HEK293 (cell line): ENCODE measurements around the gene CACNA2D3.

Experiments
- CTCF ChIA-PET: fragments of 350-600 bp; formaldehyde crosslinking; extraction: SDS; loops from one replicate; lab custom pipeline; 2021; ENCODE audit warnings: antibody characterized with exemption; lab: Yijun Ruan, JAX
- POLR2A ChIA-PET: fragments of 300-600 bp; formaldehyde crosslinking; extraction: SDS; loops from one replicate; lab custom pipeline; 2020; ENCODE audit warnings: antibody characterized with exemption, inconsistent platforms; lab: Yijun Ruan, JAX
- H3K27ac ChIP-seq: fragments of 200-500 bp; sonication (Bioruptor generic); 2 replicates; pipeline ENCODE4 v1.5.1; 2014; ENCODE audit warnings: low read depth, low read length, control low read depth, inconsistent platforms; ENCODE audit errors: extremely low read depth
- H3K36me3 ChIP-seq, 2 experiments: fragments of 200-500 bp in 1 of 2; sonication (Bioruptor generic) in 1 of 2; 1 replicate in 1 of 2; 2 replicates in 1 of 2; pipeline ENCODE4 v1.5.1; 2014 to 2017; ENCODE audit warnings: inconsistent platforms in 2 of 2, low read length in 2 of 2; ENCODE audit not compliant: control insufficient read depth in 2 of 2, insufficient read depth in 1 of 2
- H3K4me1 ChIP-seq: fragments of 200-500 bp; sonication (Bioruptor generic); 2 replicates; pipeline ENCODE4 v1.5.1; 2014; ENCODE audit warnings: mild to moderate bottlenecking, low read length, inconsistent platforms; ENCODE audit not compliant: control insufficient read depth, insufficient read depth
- H3K4me3 ChIP-seq: 2 replicates; pipeline ENCODE4 v1.5.1; 2011; ENCODE audit warnings: low read depth, mild to moderate bottlenecking, control low read depth, low read length, moderate library complexity
- H3K9me3 ChIP-seq: fragments of 200-500 bp; sonication (Bioruptor generic); 2 replicates; pipeline ENCODE4 v1.5.1; 2014; ENCODE audit warnings: low read depth, low read length, inconsistent platforms; ENCODE audit not compliant: control insufficient read depth, insufficient read depth
- GLI2 ChIP-seq: fragments of 450-650 bp; formaldehyde crosslinking; IDR thresholded peaks from 2 replicates; pipeline ENCODE4; 2017; ENCODE audit warnings: missing biosample characterization, missing genetic modification characterization, low read depth, borderline replicate concordance
- HOXD13 ChIP-seq: sonication (generic); formaldehyde crosslinking; IDR thresholded peaks from 2 replicates; pipeline ENCODE4 v1.8.0; 2022; ENCODE audit warnings: missing genetic modification reagents, borderline replicate concordance
- KLF7 ChIP-seq: fragments of 450-650 bp; formaldehyde crosslinking; IDR thresholded peaks from 2 replicates; pipeline ENCODE4 v1.5.1; 2016; ENCODE audit warnings: missing biosample characterization, missing genetic modification characterization, borderline replicate concordance
- MEIS1 ChIP-seq: sonication (generic); formaldehyde crosslinking; IDR thresholded peaks from 2 replicates; pipeline ENCODE4 v1.8.1; 2022; ENCODE audit warnings: missing genetic modification reagents, mild to moderate bottlenecking, borderline replicate concordance
- WT1 ChIP-seq: fragments of 450-650 bp; formaldehyde crosslinking; IDR thresholded peaks from 2 replicates; pipeline ENCODE4 v1.5.1; 2016; ENCODE audit warnings: missing biosample characterization, missing genetic modification characterization
- ZBTB21 ChIP-seq: fragments of 450-650 bp; formaldehyde crosslinking; IDR thresholded peaks from 2 replicates; pipeline ENCODE4 v1.5.1; 2017; ENCODE audit warnings: missing biosample characterization, missing genetic modification characterization
- ZBTB48 ChIP-seq: fragments of 450-650 bp; formaldehyde crosslinking; IDR thresholded peaks from 2 replicates; pipeline ENCODE4 v1.5.1; 2016; ENCODE audit warnings: missing biosample characterization, missing genetic modification characterization
- ZFP41 ChIP-seq: fragments of 450-650 bp; formaldehyde crosslinking; IDR thresholded peaks from 2 replicates; pipeline ENCODE4 v1.5.1; 2016; ENCODE audit warnings: missing biosample characterization, missing genetic modification characterization, borderline replicate concordance
- ZNF114 ChIP-seq: fragments of 450-650 bp; formaldehyde crosslinking; IDR thresholded peaks from 2 replicates; pipeline ENCODE4 v1.5.0; 2017; ENCODE audit warnings: missing biosample characterization, missing genetic modification characterization
- ZNF133 ChIP-seq: fragments of 450-650 bp; formaldehyde crosslinking; IDR thresholded peaks from 2 replicates; pipeline ENCODE4 v1.5.1; 2016; ENCODE audit warnings: missing biosample characterization, missing genetic modification characterization
- ZNF140 ChIP-seq: fragments of 450-650 bp; formaldehyde crosslinking; IDR thresholded peaks from 2 replicates; pipeline ENCODE4 v1.5.1; 2016; ENCODE audit warnings: missing biosample characterization, missing genetic modification characterization
- ZNF311 ChIP-seq: fragments of 450-650 bp; formaldehyde crosslinking; IDR thresholded peaks from 2 replicates; pipeline ENCODE4 v1.5.1; 2017; ENCODE audit warnings: missing biosample characterization, missing genetic modification characterization, borderline replicate concordance
- ZNF391 ChIP-seq: fragments of 450-650 bp; formaldehyde crosslinking; IDR thresholded peaks from 2 replicates; pipeline ENCODE4 v1.5.1; 2016; ENCODE audit warnings: low read depth, missing biosample characterization, missing genetic modification characterization, borderline replicate concordance
- ZNF521 ChIP-seq: fragments of 450-650 bp; formaldehyde crosslinking; IDR thresholded peaks from 2 replicates; pipeline ENCODE4 v1.5.1; 2017; ENCODE audit warnings: missing biosample characterization, mild to moderate bottlenecking, missing genetic modification characterization
- ZNF548 ChIP-seq: fragments of 450-650 bp; formaldehyde crosslinking; IDR thresholded peaks from 2 replicates; pipeline ENCODE4 v1.5.1; 2016; ENCODE audit warnings: missing biosample characterization, missing genetic modification characterization
- ZNF555 ChIP-seq: fragments of 450-650 bp; formaldehyde crosslinking; conservative IDR thresholded peaks from 2 replicates; pipeline ENCODE4 v1.5.1; 2017; ENCODE audit warnings: missing biosample characterization, mild to moderate bottlenecking, missing genetic modification characterization, inconsistent platforms
- ZNF561 ChIP-seq: fragments of 450-650 bp; IDR thresholded peaks from 2 replicates; pipeline ENCODE4 v1.5.1; 2018; ENCODE audit warnings: missing biosample characterization, missing genetic modification characterization, borderline replicate concordance
- ZNF571 ChIP-seq: fragments of 450-650 bp; formaldehyde crosslinking; IDR thresholded peaks from 2 replicates; pipeline ENCODE4 v1.5.0; 2017; ENCODE audit warnings: missing biosample characterization, missing genetic modification characterization
- ZNF658 ChIP-seq: fragments of 450-650 bp; formaldehyde crosslinking; IDR thresholded peaks from 2 replicates; pipeline ENCODE4; 2016; ENCODE audit warnings: missing biosample characterization, missing genetic modification characterization
- ZNF670 ChIP-seq: fragments of 450-650 bp; formaldehyde crosslinking; IDR thresholded peaks from 2 replicates; pipeline ENCODE4 v1.5.1; 2016; ENCODE audit warnings: missing biosample characterization, missing genetic modification characterization, low read depth
- ZNF701 ChIP-seq: fragments of 450-650 bp; formaldehyde crosslinking; IDR thresholded peaks from 2 replicates; pipeline ENCODE4 v1.5.1; 2016; ENCODE audit warnings: missing biosample characterization, missing genetic modification characterization
- ZNF76 ChIP-seq: fragments of 450-650 bp; formaldehyde crosslinking; IDR thresholded peaks from 2 replicates; pipeline ENCODE4; 2016; ENCODE audit warnings: low read depth, missing biosample characterization, missing genetic modification characterization, borderline replicate concordance
- ZNF776 ChIP-seq: fragments of 450-650 bp; formaldehyde crosslinking; IDR thresholded peaks from 2 replicates; pipeline ENCODE4 v1.5.0; 2017; ENCODE audit warnings: missing biosample characterization, missing genetic modification characterization, borderline replicate concordance
- ZNF830 ChIP-seq: fragments of 450-650 bp; IDR thresholded peaks from 2 replicates; pipeline ENCODE4 v1.5.0; 2018; ENCODE audit warnings: missing biosample characterization, missing genetic modification characterization, low read depth, mild to moderate bottlenecking, moderate library complexity
- TF ChIP-seq, protein P1 (sequence below): fragments of 450-650 bp; formaldehyde crosslinking; conservative IDR thresholded peaks from 2 replicates; pipeline ENCODE4 v1.5.1; 2016; ENCODE audit warnings: low read depth, missing biosample characterization, missing genetic modification characterization
- TF ChIP-seq, protein P2 (sequence below): fragments of 450-650 bp; formaldehyde crosslinking; IDR thresholded peaks from 2 replicates; pipeline ENCODE4 v1.5.1; 2016; ENCODE audit warnings: missing biosample characterization, missing genetic modification characterization
- TF ChIP-seq, protein P3 (sequence below): fragments of 450-650 bp; formaldehyde crosslinking; IDR thresholded peaks from 2 replicates; pipeline ENCODE4 v1.5.1; 2016; ENCODE audit warnings: missing biosample characterization, missing genetic modification characterization, low read depth
- TF ChIP-seq, protein P4 (sequence below): fragments of 450-650 bp; formaldehyde crosslinking; IDR thresholded peaks from 2 replicates; pipeline ENCODE4 v1.5.1; 2017; ENCODE audit warnings: missing biosample characterization, missing genetic modification characterization

Gene CACNA2D3

DNA sequence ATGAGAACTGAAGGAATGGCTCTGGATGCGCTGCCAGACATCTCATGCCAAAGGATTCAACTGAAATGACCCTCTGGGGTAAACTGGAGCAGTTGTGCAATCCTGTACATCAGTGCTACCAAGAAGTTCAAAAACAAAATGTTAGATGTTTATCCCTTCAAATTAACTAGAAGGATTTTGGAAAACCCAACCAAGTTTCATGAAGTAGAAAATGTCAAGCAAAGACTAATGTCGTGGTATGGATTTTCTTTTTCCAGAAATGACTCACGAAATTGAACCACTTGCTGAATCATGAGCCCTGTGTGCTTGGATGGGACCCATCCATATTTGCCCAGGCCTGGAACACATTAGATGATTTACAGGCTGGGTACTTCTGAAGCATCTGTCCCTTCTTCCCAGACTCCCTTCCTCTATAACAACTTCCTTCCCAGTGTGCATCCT is 703.9 kb downstream of the CACNA2D3 start:
- POLR2A ChIA-PET, result no interaction called here
- H3K36me3 ChIP-seq, result no peaks in the 10 kb centered on the region
- CTCF ChIA-PET, result no interaction called here
- no peak overlapping the region for H3K27ac ChIP-seq
- peaks cover 6% of the 10 kb centered on the region; the same call in 1 of the 2 replicates for H3K4me1 ChIP-seq
- TF ChIP-seq ZNF555 (tag by site-specific recombination), result no peak
- TF ChIP-seq ZNF140 (tag by site-specific recombination), result no peak
- no peak for TF ChIP-seq ZNF133
- TF ChIP-seq ZNF571 (tag by site-specific recombination), result no peak
- TF ChIP-seq, protein P1, sequence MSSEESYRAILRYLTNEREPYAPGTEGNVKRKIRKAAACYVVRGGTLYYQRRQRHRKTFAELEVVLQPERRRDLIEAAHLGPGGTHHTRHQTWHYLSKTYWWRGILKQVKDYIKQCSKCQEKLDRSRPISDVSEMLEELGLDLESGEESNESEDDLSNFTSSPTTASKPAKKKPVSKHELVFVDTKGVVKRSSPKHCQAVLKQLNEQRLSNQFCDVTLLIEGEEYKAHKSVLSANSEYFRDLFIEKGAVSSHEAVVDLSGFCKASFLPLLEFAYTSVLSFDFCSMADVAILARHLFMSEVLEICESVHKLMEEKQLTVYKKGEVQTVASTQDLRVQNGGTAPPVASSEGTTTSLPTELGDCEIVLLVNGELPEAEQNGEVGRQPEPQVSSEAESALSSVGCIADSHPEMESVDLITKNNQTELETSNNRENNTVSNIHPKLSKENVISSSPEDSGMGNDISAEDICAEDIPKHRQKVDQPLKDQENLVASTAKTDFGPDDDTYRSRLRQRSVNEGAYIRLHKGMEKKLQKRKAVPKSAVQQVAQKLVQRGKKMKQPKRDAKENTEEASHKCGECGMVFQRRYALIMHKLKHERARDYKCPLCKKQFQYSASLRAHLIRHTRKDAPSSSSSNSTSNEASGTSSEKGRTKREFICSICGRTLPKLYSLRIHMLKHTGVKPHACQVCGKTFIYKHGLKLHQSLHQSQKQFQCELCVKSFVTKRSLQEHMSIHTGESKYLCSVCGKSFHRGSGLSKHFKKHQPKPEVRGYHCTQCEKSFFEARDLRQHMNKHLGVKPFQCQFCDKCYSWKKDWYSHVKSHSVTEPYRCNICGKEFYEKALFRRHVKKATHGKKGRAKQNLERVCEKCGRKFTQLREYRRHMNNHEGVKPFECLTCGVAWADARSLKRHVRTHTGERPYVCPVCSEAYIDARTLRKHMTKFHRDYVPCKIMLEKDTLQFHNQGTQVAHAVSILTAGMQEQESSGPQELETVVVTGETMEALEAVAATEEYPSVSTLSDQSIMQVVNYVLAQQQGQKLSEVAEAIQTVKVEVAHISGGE (tag by site-specific recombination), result no peak
- no peak for TF ChIP-seq WT1 (tag by site-specific recombination)
- no peak for TF ChIP-seq ZNF776 (tag by site-specific recombination)
- no peak for TF ChIP-seq ZNF521 (tag by site-specific recombination)
- no peak for TF ChIP-seq ZBTB48 (tag by site-specific recombination)
- TF ChIP-seq, protein P2, sequence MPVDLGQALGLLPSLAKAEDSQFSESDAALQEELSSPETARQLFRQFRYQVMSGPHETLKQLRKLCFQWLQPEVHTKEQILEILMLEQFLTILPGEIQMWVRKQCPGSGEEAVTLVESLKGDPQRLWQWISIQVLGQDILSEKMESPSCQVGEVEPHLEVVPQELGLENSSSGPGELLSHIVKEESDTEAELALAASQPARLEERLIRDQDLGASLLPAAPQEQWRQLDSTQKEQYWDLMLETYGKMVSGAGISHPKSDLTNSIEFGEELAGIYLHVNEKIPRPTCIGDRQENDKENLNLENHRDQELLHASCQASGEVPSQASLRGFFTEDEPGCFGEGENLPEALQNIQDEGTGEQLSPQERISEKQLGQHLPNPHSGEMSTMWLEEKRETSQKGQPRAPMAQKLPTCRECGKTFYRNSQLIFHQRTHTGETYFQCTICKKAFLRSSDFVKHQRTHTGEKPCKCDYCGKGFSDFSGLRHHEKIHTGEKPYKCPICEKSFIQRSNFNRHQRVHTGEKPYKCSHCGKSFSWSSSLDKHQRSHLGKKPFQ (tag by site-specific recombination), result no peak
- no peak for TF ChIP-seq ZNF391
- no peak for TF ChIP-seq ZNF830 (tag by site-specific recombination)
- no peak for TF ChIP-seq ZFP41
- TF ChIP-seq, protein P3, sequence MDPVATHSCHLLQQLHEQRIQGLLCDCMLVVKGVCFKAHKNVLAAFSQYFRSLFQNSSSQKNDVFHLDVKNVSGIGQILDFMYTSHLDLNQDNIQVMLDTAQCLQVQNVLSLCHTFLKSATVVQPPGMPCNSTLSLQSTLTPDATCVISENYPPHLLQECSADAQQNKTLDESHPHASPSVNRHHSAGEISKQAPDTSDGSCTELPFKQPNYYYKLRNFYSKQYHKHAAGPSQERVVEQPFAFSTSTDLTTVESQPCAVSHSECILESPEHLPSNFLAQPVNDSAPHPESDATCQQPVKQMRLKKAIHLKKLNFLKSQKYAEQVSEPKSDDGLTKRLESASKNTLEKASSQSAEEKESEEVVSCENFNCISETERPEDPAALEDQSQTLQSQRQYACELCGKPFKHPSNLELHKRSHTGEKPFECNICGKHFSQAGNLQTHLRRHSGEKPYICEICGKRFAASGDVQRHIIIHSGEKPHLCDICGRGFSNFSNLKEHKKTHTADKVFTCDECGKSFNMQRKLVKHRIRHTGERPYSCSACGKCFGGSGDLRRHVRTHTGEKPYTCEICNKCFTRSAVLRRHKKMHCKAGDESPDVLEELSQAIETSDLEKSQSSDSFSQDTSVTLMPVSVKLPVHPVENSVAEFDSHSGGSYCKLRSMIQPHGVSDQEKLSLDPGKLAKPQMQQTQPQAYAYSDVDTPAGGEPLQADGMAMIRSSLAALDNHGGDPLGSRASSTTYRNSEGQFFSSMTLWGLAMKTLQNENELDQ, result no peak
- no peak for TF ChIP-seq ZNF701 (tag by site-specific recombination)
- no peak for TF ChIP-seq ZNF76 (tag by site-specific recombination)
- TF ChIP-seq ZNF114 (tag by site-specific recombination), result no peak
- TF ChIP-seq KLF7 (tag by site-specific recombination), result no peak
- TF ChIP-seq, all 188 proteins: peak for 0
- Histone ChIP-seq H3K4me3 (no peak overlapping the region), H3K9me3 (no peaks in the 10 kb centered on the region)

DNA sequence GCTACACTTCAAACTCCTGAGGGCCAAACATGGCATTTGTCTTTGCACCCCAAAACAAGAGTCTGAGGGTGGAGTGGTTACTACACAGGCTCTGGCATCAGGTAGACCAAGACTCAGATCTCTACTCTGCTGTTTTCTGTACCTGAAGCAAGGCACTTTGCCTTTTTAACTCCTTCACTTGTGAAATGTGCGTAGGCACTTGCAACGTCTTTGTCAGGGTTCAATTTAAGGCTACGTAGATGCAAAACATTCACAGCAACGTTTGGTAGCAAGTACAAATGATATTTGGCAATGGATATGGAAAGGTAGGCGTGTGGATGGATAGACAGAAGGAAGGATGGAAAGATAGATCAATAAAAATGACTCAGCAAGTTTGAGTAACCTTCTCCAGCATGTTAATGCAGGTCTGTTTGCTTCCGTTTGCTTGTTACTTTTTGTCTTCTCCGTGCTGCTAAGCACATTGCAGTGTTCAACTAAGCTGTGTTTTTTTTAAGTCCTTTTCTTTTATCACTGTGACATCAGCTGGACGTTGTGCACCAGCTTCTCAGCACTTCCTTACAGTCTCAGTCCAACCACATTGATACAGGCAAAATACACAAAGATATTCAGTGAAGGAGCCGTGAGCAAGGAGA is 704.8 kb downstream of the CACNA2D3 start:
- ChIA-PET POLR2A (no interaction called here), CTCF (no interaction called here)
- no peak overlapping the region for H3K27ac ChIP-seq
- no peaks in the 10 kb centered on the region for H3K36me3 ChIP-seq
- 0 out of 2 replicates have a peak, but pooled peaks cover 3% of the 10 kb centered on the region for H3K4me1 ChIP-seq
- H3K4me3 ChIP-seq, result no peak overlapping the region
- no peaks in the 10 kb centered on the region for H3K9me3 ChIP-seq
- TF ChIP-seq MEIS1 (CRISPR knock-in tag), result no peak
- TF ChIP-seq, protein P4, sequence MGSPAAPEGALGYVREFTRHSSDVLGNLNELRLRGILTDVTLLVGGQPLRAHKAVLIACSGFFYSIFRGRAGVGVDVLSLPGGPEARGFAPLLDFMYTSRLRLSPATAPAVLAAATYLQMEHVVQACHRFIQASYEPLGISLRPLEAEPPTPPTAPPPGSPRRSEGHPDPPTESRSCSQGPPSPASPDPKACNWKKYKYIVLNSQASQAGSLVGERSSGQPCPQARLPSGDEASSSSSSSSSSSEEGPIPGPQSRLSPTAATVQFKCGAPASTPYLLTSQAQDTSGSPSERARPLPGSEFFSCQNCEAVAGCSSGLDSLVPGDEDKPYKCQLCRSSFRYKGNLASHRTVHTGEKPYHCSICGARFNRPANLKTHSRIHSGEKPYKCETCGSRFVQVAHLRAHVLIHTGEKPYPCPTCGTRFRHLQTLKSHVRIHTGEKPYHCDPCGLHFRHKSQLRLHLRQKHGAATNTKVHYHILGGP (tag by site-specific recombination), result no peak
- no peak for TF ChIP-seq ZNF311
- TF ChIP-seq ZNF548 (tag by site-specific recombination), result no peak
- TF ChIP-seq ZBTB21 (tag by site-specific recombination), result no peak
- TF ChIP-seq GLI2, result no peak
- no peak for TF ChIP-seq ZNF571 (tag by site-specific recombination)
- TF ChIP-seq ZNF561, result no peak
- TF ChIP-seq ZNF830 (tag by site-specific recombination), result no peak
- TF ChIP-seq HOXD13, result no peak
- no peak for TF ChIP-seq ZNF670 (tag by site-specific recombination)
- no peak for TF ChIP-seq ZNF658
